Activated CD4-positive, alpha-beta T cell treated with anti-CD3 and anti-CD28 coated beads, Interleukin-2, Interleukin-4, amounts not matched to agents 100 ng/mL and 50 ng/mL, durations not matched to agents 16 hours and 8 hours (primary cell): ENCODE results near the gene LYPD3.

Experiments used
- DNase-seq: peaks from one replicate; pipeline ENCODE4 v3.0.0-alpha.2; 2020; ENCODE audit warnings: low spot score

The LYPD3 gene

GRCh38 chr19:43430976-43431375, 34.4 kb downstream of the LYPD3 start:
- DNase-seq, result no peak

- DNase-seq, result no peak
These were observed 35.2 kb downstream of the LYPD3 start for GRCh38 chr19:43430142-43430710.

GRCh38 chr19:43429395-43429794, 36.0 kb downstream of the LYPD3 start:
- no peak for DNase-seq

- no peak for DNase-seq
These were observed 39.6 kb downstream of the LYPD3 start for GRCh38 chr19:43425567-43426392.

GRCh38 chr19:43423779-43424178, 41.6 kb downstream of the LYPD3 start:
- DNase-seq, result no peak

- DNase-seq, result no peak
These were observed 42.7 kb downstream of the LYPD3 start for GRCh38 chr19:43422689-43423066.

- DNase-seq, result no peak
These were observed 43.3 kb downstream of the LYPD3 start for GRCh38 chr19:43422000-43422688.

GRCh38 chr19:43420954-43421353, 44.5 kb downstream of the LYPD3 start:
- DNase-seq, result no peak

- no peak for DNase-seq
These were observed 48.3 kb downstream of the LYPD3 start for GRCh38 chr19:43416951-43417623.

GRCh38 chr19:43414554-43414953, 50.9 kb downstream of the LYPD3 start, which contains the start of gene TEX101:
Gene TEX101, plus strand, starts transcription at chr19:43414890. Its CDS starts 1,030 bp downstream, at chr19:43415920.
- no peak for DNase-seq

- no peak for DNase-seq
These were observed 53.0 kb downstream of the LYPD3 start for GRCh38 chr19:43412441-43412840.
